Measurements from ENCODE around the gene ADAM15.

ADAM15 gene

GRCh38 chr1:155008015-155008941 is 42.8 kb upstream of the ADAM15 start:
- H3K27me3 Mint-ChIP-seq = no peaks in the 10 kb centered on the region
- ATAC-seq = no peak

GRCh38 chr1:155009221-155009711 is 41.9 kb upstream of the ADAM15 start:
- no peak for ATAC-seq
- Mint-ChIP-seq H3K9me3 (no peaks in the 10 kb centered on the region), H3K4me1 (peaks cover 78% of the 10 kb centered on the region), H3K27ac (peak overlapping the region; percentile 68), H3K36me3 (ENCODE audit: low read depth) (no peaks in the 10 kb centered on the region), H3K4me3 (peak overlapping the region; percentile 64), H3K27me3 (no peaks in the 10 kb centered on the region)
- DNase-seq = no peak

More at GRCh38 chr1:155008015-155008941, 42.8 kb upstream of the ADAM15 start:
- Mint-ChIP-seq H3K27ac (no peak overlapping the region), H3K9me3 (no peaks in the 10 kb centered on the region), H3K4me1 (peaks cover 78% of the 10 kb centered on the region), H3K36me3 (ENCODE audit: low read depth) (no peaks in the 10 kb centered on the region), H3K4me3 (peak overlapping the region; percentile 64)
- DNase-seq = peak; percentile 35

GRCh38 chr1:155009742-155010141 is 41.4 kb upstream of the ADAM15 start:
- no peaks in the 10 kb centered on the region for H3K36me3 Mint-ChIP-seq (ENCODE audit: low read depth)
- H3K4me3 Mint-ChIP-seq = peak overlapping the region; percentile 59
- H3K27ac Mint-ChIP-seq = peak overlapping the region; percentile 68
- H3K27me3 Mint-ChIP-seq = no peaks in the 10 kb centered on the region
- DNase-seq (no peak), ATAC-seq (no peak)
- peaks cover 75% of the 10 kb centered on the region for H3K4me1 Mint-ChIP-seq
- no peaks in the 10 kb centered on the region for H3K9me3 Mint-ChIP-seq

DNA sequence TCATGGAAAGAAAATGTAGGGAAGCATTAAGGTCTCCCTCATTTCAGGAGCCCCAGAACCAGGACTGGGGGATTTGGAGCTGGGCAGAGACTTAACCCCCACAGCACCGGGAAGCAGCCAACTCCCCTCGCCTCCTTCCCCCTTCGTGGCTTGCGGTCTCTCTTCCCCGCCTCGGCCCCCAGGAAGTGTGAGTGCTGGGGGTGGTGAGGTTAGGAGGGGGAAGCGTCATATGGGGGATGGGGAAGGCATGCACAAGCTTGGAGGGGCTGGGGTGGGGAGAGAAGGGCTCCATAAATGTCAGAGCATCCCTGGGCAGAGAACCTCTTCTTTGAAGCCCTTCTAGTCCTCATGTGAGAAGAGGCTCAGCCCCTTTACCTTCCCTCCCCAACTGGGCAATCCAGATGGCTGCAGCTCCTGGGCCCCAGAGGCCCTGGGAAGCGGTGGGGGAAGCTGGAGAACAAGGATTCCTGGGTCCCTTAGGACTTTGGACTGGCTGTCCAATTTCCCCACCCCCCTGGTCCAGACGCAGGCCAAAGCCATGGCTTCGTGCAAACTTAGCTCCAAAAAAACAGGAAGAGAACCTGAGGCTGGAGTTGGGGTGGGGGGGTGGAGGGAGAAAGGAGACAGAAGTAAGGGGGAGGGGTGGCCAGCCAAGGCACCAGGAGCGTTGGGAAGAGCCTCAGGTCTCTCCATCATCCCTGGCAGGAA is 40.8 kb upstream of the ADAM15 start:
- Mint-ChIP-seq H3K9me3 (no peaks in the 10 kb centered on the region), H3K4me1 (peaks cover 71% of the 10 kb centered on the region), H3K27ac (peak overlapping the region; percentile 68), H3K4me3 (peak overlapping the region; percentile 59), H3K27me3 (no peaks in the 10 kb centered on the region), H3K36me3 (ENCODE audit: low read depth) (no peaks in the 10 kb centered on the region)
- ATAC-seq (no peak), DNase-seq (peak; percentile 50)

DNA sequence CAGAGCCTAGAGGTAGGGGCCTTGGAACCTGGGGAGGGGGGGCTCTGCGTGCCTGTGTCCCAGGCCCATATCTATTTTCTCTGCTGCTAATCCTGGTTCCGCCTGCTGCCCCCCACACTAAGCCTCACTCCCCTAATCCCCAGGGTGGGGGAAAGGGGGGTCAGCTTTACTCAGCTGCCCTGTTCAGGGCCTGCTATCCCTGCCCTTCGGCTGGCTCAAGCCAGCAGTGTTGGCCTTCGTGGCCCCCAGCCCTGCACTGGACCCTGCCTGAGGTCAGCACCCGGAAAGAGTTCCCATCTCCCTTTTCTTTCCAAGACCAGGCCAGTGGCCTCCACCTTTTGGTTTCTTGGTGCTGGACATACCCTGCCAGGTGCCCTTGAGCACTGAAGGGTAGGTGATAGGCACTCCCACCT is 40.1 kb upstream of the ADAM15 start:
- Mint-ChIP-seq H3K27me3 (no peaks in the 10 kb centered on the region), H3K4me1 (peaks cover 68% of the 10 kb centered on the region), H3K9me3 (no peaks in the 10 kb centered on the region), H3K36me3 (ENCODE audit: low read depth) (no peaks in the 10 kb centered on the region), H3K4me3 (no peak overlapping the region), H3K27ac (peak overlapping the region; percentile 46)
- ATAC-seq (no peak), DNase-seq (no peak)

DNA sequence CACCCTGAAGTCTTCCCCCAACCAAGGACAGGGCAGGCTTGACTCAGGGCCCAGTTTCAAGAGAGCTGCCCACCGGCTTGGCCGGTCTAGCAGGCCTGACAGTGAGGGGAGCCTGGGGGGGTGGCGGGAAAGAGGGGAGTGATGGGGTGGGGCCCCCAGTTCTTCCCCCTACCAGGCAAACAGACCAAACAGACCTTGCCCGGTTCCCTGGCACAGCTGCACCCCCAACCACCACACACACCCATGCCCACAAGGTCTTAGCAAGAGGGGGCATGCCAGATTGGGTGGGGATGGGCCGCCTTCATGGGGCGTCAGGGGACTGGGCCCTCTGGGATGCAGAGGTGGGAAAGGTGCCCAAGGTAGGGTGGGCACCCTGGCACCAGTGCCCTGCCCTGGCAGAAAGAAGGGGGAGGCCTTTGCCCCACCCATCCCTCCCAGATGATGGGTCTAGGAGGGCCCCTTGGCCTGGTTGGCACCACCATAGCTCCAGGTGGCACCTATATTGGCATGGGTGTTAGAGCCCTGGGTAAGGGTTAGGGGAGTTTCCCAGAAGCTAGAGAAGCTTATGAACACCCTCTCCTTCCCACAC is 39.6 kb upstream of the ADAM15 start:
- no peaks in the 10 kb centered on the region for H3K36me3 Mint-ChIP-seq (ENCODE audit: low read depth)
- peaks cover 68% of the 10 kb centered on the region for H3K4me1 Mint-ChIP-seq
- peak overlapping the region; percentile 46 for H3K27ac Mint-ChIP-seq
- DNase-seq (no peak), ATAC-seq (no peak)
- H3K27me3 Mint-ChIP-seq = no peaks in the 10 kb centered on the region
- H3K9me3 Mint-ChIP-seq = no peaks in the 10 kb centered on the region
- no peak overlapping the region for H3K4me3 Mint-ChIP-seq

GRCh38 chr1:155012026-155012546 is 39.0 kb upstream of the ADAM15 start:
- H3K27ac Mint-ChIP-seq = no peak overlapping the region
- ATAC-seq = no peak
- DNase-seq = no peak
- H3K4me1 Mint-ChIP-seq = peaks cover 68% of the 10 kb centered on the region
- H3K36me3 Mint-ChIP-seq (ENCODE audit: low read depth) = no peaks in the 10 kb centered on the region
- H3K27me3 Mint-ChIP-seq = no peaks in the 10 kb centered on the region
- no peak overlapping the region for H3K4me3 Mint-ChIP-seq
- H3K9me3 Mint-ChIP-seq = no peaks in the 10 kb centered on the region

- Mint-ChIP-seq H3K27me3 (no peaks in the 10 kb centered on the region), H3K36me3 (ENCODE audit: low read depth) (no peaks in the 10 kb centered on the region), H3K4me3 (no peak overlapping the region), H3K27ac (no peak overlapping the region), H3K9me3 (no peaks in the 10 kb centered on the region), H3K4me1 (peaks cover 71% of the 10 kb centered on the region)
- no peak for DNase-seq
- ATAC-seq = no peak
Observed at GRCh38 chr1:155012776-155013602, 38.1 kb upstream of the ADAM15 start.

DNA sequence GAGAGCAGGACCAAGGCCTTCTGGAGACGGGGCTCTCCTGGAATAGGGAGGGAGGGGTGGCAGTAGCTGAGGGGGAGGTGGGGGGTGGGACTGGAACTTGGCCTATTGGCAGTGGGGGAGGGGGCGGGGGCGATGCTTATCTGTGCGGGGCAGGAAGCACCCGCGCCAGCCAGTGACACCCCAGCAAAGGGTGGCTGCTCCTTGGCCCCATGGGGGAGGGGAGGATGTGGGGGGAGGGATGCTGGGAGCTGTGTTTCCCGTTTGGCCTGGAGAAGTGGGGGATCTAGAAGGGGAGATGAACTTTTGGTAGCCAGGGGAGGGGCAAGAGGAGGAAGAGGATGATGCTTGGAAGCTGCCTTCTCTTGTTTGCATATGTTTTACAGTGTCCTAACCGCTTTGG is 37.5 kb upstream of the ADAM15 start:
- Mint-ChIP-seq H3K27me3 (no peaks in the 10 kb centered on the region), H3K4me1 (peaks cover 70% of the 10 kb centered on the region), H3K27ac (no peak overlapping the region), H3K9me3 (no peaks in the 10 kb centered on the region), H3K36me3 (ENCODE audit: low read depth) (no peaks in the 10 kb centered on the region), H3K4me3 (no peak overlapping the region)
- DNase-seq (no peak), ATAC-seq (no peak)

DNA sequence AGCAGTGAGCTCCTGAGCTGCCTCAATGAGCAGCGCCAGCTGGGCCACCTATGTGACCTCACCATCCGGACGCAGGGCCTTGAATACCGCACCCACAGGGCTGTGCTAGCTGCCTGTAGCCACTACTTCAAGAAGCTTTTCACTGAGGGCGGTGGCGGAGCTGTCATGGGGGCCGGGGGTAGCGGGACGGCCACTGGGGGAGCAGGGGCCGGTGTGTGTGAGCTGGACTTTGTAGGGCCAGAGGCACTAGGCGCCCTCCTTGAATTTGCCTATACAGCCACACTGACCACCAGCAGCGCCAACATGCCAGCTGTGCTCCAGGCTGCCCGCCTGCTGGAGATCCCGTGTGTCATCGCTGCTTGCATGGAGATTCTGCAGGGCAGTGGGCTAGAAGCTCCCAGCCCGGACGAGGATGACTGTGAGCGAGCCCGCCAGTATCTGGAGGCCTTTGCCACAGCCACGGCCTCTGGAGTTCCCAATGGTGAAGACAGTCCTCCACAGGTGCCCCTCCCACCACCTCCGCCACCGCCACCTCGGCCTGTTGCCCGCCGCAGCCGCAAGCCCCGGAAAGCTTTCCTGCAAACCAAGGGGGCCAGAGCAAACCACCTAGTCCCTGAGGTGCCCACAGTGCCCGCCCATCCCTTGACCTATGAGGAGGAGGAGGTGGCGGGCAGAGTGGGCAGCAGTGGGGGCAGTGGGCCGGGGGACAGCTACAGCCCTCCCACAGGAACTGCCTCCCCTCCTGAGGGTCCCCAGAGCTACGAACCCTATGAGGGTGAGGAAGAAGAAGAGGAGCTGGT is 36.2 kb upstream of the ADAM15 start:
- Mint-ChIP-seq H3K4me1 (peaks cover 71% of the 10 kb centered on the region), H3K9me3 (no peaks in the 10 kb centered on the region), H3K27ac (no peak overlapping the region), H3K36me3 (ENCODE audit: low read depth) (no peaks in the 10 kb centered on the region), H3K4me3 (no peak overlapping the region), H3K27me3 (no peaks in the 10 kb centered on the region)
- DNase-seq (no peak), ATAC-seq (no peak)

DNA sequence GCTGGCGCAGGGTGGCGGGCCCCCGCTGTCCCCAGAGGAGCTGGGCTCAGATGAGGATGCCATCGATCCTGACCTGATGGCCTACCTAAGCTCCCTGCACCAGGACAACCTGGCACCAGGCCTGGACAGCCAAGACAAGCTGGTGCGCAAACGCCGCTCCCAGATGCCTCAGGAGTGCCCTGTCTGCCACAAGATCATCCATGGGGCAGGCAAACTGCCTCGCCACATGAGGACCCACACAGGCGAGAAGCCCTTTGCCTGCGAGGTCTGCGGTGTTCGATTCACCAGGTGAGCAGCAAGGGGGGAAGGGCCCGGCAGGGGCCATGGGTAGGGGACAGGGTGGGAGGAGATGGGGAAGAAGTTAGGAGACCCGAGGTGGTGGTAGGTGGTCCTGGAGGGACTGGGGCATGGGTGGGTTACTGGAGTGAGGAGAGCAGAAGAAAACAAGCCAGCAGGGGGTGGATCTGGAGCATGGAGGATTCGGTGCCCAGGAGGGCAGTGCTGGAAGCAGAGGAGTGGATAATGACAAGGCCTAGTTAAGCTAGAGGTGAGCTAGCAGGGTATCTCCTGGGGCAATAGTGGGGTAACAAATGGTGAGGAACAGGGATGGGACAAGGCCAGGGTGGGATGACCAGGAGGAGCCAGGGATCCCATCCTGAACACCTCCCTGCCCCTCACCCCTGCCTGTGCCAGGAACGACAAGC is 35.4 kb upstream of the ADAM15 start:
- Mint-ChIP-seq H3K9me3 (no peaks in the 10 kb centered on the region), H3K36me3 (ENCODE audit: low read depth) (no peaks in the 10 kb centered on the region)
- no peak for ATAC-seq

DNA sequence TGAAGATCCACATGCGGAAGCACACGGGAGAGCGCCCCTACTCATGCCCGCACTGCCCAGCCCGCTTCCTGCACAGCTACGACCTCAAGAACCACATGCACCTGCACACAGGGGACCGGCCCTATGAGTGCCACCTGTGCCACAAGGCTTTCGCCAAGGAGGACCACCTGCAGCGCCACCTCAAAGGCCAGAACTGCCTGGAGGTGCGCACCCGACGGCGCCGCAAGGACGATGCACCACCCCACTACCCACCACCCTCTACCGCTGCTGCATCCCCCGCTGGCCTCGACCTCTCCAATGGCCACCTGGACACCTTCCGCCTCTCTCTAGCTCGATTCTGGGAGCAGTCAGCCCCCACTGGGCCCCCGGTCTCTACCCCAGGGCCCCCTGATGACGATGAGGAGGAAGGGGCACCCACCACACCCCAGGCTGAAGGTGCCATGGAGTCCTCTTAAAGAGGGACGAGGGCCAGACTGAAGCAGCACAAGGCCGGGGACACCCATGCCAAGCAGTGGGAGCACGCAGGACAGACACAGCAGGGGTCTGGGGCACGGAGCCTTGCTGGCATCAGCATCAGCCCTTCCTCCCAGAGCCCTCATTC is 34.8 kb upstream of the ADAM15 start:
- Mint-ChIP-seq H3K4me1 (peaks cover 60% of the 10 kb centered on the region), H3K27me3 (no peaks in the 10 kb centered on the region), H3K36me3 (ENCODE audit: low read depth) (no peaks in the 10 kb centered on the region), H3K9me3 (no peaks in the 10 kb centered on the region), H3K27ac (no peak overlapping the region), H3K4me3 (no peak overlapping the region)
- ATAC-seq (no peak), DNase-seq (no peak)

More for the DNA sequence above, 35.4 kb upstream of the ADAM15 start:
- no peaks in the 10 kb centered on the region for H3K27me3 Mint-ChIP-seq
- peaks cover 66% of the 10 kb centered on the region for H3K4me1 Mint-ChIP-seq
- H3K27ac Mint-ChIP-seq = no peak overlapping the region
- no peak overlapping the region for H3K4me3 Mint-ChIP-seq
- no peak for DNase-seq

All from activated naive CD8-positive, alpha-beta T cell treated with anti-CD3 and anti-CD28 coated beads, Interleukin-2, amount 50 U/mL, for 24 hours (primary cell).